ENCODE data around the gene UGT1A4. TPM values are rescaled to one million over a fixed set of nuclear protein-coding genes. Genes with fewer than 3 reads are reported as not detected.

UGT1A4 gene
- total and polyA plus RNA-seq, 11 donors: not detected

DNA sequence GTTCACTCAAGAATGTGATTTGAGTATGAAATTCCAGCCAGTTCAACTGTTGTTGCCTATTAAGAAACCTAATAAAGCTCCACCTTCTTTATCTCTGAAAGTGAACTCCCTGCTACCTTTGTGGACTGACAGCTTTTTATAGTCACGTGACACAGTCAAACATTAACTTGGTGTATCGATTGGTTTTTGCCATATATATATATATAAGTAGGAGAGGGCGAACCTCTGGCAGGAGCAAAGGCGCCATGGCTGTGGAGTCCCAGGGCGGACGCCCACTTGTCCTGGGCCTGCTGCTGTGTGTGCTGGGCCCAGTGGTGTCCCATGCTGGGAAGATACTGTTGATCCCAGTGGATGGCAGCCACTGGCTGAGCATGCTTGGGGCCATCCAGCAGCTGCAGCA, 41.5 kb downstream of the UGT1A4 start, which contains the start of gene UGT1A1:
Gene UGT1A1, plus strand, starts transcription at position 228 of the 400 bp plus-strand sequence. Its CDS starts 18 bp downstream, at position 246.
- intact Hi-C loops (cut with DNase I): no loop called here
- 82 to 94% (median 91%) methylated on average over 6 of the region's 6 CpGs for WGBS, 4 donors
- Histone ChIP-seq H3K4me3 (no peak within 1 kb of the TSS), H3K27ac (no peak within 1 kb of the TSS), H3K36me3 (no peaks in the 10 kb centered on the region), H3K4me1 (no peaks in the 10 kb centered on the region), H3K27me3 (peaks cover 0 to 16% (median 0%) of the 10 kb centered on the region in 9 donors), H3K9me3 (no peaks in the 10 kb centered on the region)
- ATAC-seq (no peak), DNase-seq (no peak)
- no peak for TF ChIP-seq POLR2A (IDR thresholded peaks at IDR 0.05)
- TF ChIP-seq, protein P1, sequence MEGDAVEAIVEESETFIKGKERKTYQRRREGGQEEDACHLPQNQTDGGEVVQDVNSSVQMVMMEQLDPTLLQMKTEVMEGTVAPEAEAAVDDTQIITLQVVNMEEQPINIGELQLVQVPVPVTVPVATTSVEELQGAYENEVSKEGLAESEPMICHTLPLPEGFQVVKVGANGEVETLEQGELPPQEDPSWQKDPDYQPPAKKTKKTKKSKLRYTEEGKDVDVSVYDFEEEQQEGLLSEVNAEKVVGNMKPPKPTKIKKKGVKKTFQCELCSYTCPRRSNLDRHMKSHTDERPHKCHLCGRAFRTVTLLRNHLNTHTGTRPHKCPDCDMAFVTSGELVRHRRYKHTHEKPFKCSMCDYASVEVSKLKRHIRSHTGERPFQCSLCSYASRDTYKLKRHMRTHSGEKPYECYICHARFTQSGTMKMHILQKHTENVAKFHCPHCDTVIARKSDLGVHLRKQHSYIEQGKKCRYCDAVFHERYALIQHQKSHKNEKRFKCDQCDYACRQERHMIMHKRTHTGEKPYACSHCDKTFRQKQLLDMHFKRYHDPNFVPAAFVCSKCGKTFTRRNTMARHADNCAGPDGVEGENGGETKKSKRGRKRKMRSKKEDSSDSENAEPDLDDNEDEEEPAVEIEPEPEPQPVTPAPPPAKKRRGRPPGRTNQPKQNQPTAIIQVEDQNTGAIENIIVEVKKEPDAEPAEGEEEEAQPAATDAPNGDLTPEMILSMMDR (IDR thresholded peaks at IDR 0.05): no peak

DNA sequence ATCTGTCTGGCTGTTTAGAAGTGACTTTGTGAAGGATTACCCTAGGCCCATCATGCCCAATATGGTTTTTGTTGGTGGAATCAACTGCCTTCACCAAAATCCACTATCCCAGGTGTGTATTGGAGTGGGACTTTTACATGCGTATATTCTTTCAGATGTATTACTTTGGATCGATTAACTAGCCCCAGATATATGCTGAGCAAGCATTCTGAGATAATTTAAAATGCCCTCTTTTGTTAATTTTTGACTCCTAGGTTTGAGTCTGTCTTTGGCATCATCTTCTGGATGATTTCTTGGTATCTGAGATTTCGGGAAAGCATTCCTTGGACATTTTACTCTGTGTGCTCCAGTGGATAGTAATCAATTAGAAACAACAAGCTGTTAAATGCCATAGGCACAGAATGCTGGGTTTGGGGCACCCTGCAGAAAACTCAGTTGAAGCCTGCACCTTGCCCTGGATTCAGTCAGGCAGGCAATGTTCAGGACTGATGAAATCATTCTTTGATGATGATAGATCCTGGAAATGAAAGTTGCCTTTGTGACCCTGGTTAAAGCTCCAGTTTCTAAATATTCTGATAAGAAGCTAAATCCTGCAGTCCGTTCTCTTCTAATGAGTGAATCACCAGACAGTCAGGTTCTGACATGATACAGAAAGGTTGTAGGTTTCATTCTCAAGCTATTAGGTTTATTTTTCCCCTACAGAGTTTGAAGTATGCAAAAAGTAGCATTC, 42.7 kb downstream of the UGT1A4 start:
- intact Hi-C loops (cut with DNase I): no loop called here
- TF ChIP-seq, protein P1 (IDR thresholded peaks at IDR 0.05): no peak
- no peak for TF ChIP-seq POLR2A (IDR thresholded peaks at IDR 0.05)
- ATAC-seq: no peak
- DNase-seq: no peak
- no peaks in the 10 kb centered on the region for H3K9me3 ChIP-seq
- no peaks in the 10 kb centered on the region for H3K36me3 ChIP-seq
- no peak overlapping the region for H3K27ac ChIP-seq
- H3K27me3 ChIP-seq: peaks cover 0 to 18% (median 0%) of the 10 kb centered on the region in 9 donors
- WGBS, 4 donors: 68 to 77% (median 73%) methylated on average over 4 of the region's 4 CpGs
- no peak overlapping the region for H3K4me3 ChIP-seq
- no peaks in the 10 kb centered on the region for H3K4me1 ChIP-seq

DNA sequence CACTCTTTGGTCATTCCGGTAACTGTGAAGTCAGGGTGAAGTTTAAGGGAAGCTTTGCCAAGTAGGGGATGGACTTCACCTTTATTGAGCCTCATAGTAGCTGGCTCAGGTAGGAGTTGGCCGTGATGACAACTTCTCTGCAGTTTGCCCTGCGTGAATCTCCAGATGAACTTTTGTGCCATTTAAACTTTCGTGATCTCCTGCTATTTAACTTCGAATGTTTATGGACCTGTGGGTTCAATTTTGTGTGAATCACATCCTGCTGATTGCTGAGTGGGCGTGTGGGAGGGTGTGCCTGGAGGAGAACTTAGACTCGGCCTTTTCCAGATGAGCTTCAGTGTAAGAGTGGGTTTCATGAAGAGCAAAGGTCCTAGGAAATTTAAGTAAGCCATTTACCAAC, 45.7 kb downstream of the UGT1A4 start:
- ATAC-seq: no peak
- TF ChIP-seq, protein P1 (IDR thresholded peaks at IDR 0.05): no peak
- TF ChIP-seq POLR2A (IDR thresholded peaks at IDR 0.05): no peak
- Histone ChIP-seq H3K9me3 (no peaks in the 10 kb centered on the region), H3K27ac (no peak overlapping the region), H3K27me3 (peaks cover 0 to 21% (median 0%) of the 10 kb centered on the region in 9 donors), H3K4me1 (no peaks in the 10 kb centered on the region), H3K36me3 (no peaks in the 10 kb centered on the region), H3K4me3 (no peak overlapping the region)
- DNase-seq: no peak
- intact Hi-C loops (cut with DNase I): no loop called here
- WGBS, 4 donors: 66 to 74% (median 69%) methylated on average over 7 of the region's 7 CpGs

DNA sequence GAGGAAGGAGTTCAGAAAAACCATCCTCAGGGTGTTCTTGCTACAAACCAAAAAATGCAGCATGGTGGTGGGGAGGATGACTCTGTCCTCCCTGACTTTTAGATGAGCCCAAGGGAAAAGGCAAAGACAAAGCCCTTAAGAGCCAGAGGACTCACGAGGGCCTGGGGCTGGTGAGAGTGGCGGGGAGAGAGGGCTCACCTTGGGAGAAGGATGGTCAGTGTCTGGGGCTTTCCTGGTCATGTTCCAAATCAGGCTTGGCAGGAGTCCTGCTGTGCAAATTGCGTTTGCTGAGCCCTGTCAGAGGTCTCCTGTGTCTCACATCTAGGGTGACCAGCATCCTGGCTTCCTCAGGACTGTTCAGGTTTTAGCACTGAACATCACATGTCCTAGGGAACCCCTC, 46.2 kb downstream of the UGT1A4 start:
- intact Hi-C loops (cut with DNase I): no loop called here
- DNase-seq: no peak

More for the DNA sequence above, 46.2 kb downstream of the UGT1A4 start:
- Histone ChIP-seq H3K9me3 (no peaks in the 10 kb centered on the region), H3K27ac (no peak overlapping the region), H3K4me1 (no peaks in the 10 kb centered on the region), H3K27me3 (peaks cover 0 to 21% (median 0%) of the 10 kb centered on the region in 9 donors), H3K4me3 (no peak overlapping the region), H3K36me3 (no peaks in the 10 kb centered on the region)
- TF ChIP-seq, protein P1 (IDR thresholded peaks at IDR 0.05): no peak
- TF ChIP-seq POLR2A (IDR thresholded peaks at IDR 0.05): no peak
- ATAC-seq: no peak
- 30 to 61% (median 49%) methylated on average over 3 of the region's 3 CpGs for whole genome bisulfite sequencing, 4 donors
